ENCODE data around the gene EXOC2. TPM values are rescaled to one million over a fixed set of nuclear protein-coding genes. Genes with fewer than 3 reads are reported as not detected.
A peak's percentile ranks its signal among the peaks of the same experiment; 100 is the strongest.
"Not testable (repeated sequence)": the region's sequence is repeated elsewhere in the genome, so short reads cannot be mapped to it uniquely, and the experiment has no call there.

Gene EXOC2
- total and polyA plus RNA-seq, 2 of the 13 experiments (the other 11 are each of a cell fraction or from before 2014, with no cell fraction given): 12.6 to 22.9 TPM

DNA sequence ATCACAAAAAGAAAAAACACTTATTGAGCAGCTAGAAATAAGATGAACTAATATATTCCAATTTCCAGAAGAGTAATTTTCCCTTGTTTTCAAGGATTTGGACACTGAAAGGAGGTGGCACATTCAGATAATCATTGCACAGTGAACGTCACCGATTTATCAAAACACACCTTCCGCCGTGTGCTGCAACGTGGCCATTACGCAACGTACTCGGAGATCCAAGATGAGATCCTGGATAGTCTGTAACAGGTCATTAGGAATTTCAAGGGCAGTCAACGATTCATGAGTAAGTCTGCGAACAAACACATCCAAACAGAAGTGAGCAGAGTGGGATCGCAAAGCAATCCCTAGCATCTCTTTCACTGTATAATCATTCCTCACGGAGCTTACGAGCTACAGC, 129.1 kb downstream of the EXOC2 start:
- Histone ChIP-seq H3K79me2 (ENCODE audit: insufficient read depth, low read length) (no peaks in the 10 kb centered on the region), H3K9ac (ENCODE audit: insufficient read depth, low read depth, low read length) (no peak overlapping the region), H3K27ac (ENCODE audit: extremely low read length, insufficient read depth, low read length) (no peak overlapping the region), H3K4me2 (ENCODE audit: low read depth, low read length) (no peak overlapping the region), H2AFZ (ENCODE audit: low read length) (no peak overlapping the region), H3K36me3 (replicated peaks in 1 of 2; ENCODE audit: control insufficient read depth in 1 of 2, insufficient read depth in 2 of 2, low read length in 2 of 2) (peaks cover 10 to 23% of the 10 kb centered on the region in 2 experiments), H3K4me1 (ENCODE audit: insufficient read depth, low read length) (no peaks in the 10 kb centered on the region), H3K4me3 (replicated peaks in 1 of 3; ENCODE audit: insufficient read depth in 1 of 3, low read depth in 2 of 3, low read length in 3 of 3) (no peak overlapping the region), H4K20me1 (ENCODE audit: insufficient read depth, low read length) (no peaks in the 10 kb centered on the region), H3K27me3 (ENCODE audit: control insufficient read depth in 1 of 2, insufficient read depth in 2 of 2, low read length in 2 of 2) (no peaks in the 10 kb centered on the region), H3K9me3 (ENCODE audit: low read length) (no peaks in the 10 kb centered on the region)
- ChIA-PET CTCF (ENCODE audit: low intra/inter-chr PET ratio, low total read pairs) (no interaction called here), POLR2A (no interaction called here)
- in situ Hi-C loops (cut with HindIII; ENCODE audit: extremely low pct_ligation_motif_present, low pct_unique_long_range_greater_than_20kb): no loop called here
- intact Hi-C loops (cut with micrococcal nuclease; ENCODE audit: unreplicated experiment): no loop called here
- TF ChIP-seq CEBPB (IDR thresholded peaks at IDR 0.05; ENCODE audit: borderline replicate concordance, low read depth, low read length) (peak; percentile 87), ZNF569 (CRISPR knock-in tag; IDR thresholded peaks at IDR 0.05; ENCODE audit: borderline replicate concordance) (no peak), RAD51 (IDR thresholded peaks at IDR 0.05; ENCODE audit: borderline replicate concordance) (no peak)
- no peak for ATAC-seq
- no peak for DNase-seq (ENCODE audit: low spot score)
- 94% methylated on average over 13 of the region's 13 CpGs for WGBS (ENCODE audit: low lambda C conversion rate)
- no TSS peak for BruUV-seq (replicated peaks)
- FAIRE-seq: no peak

GRCh38 chr6:562052-562676, 130.8 kb downstream of the EXOC2 start:
- POLR2A ChIA-PET: no interaction called here
- no peak for ATAC-seq
- WGBS (ENCODE audit: low lambda C conversion rate): 97% methylated on average over 15 of the region's 15 CpGs

GRCh38 chr6:561335-561734, 131.6 kb downstream of the EXOC2 start:
- H3K9ac ChIP-seq (ENCODE audit: insufficient read depth, low read depth, low read length); DNase-seq (ENCODE audit: low spot score); ATAC-seq; in situ Hi-C loops (cut with HindIII; ENCODE audit: extremely low pct_ligation_motif_present, low pct_unique_long_range_greater_than_20kb); intact Hi-C loops (cut with micrococcal nuclease; ENCODE audit: unreplicated experiment); H3K79me2 ChIP-seq (ENCODE audit: insufficient read depth, low read length); H3K4me1 ChIP-seq (ENCODE audit: insufficient read depth, low read length); H3K27me3 ChIP-seq (ENCODE audit: control insufficient read depth in 1 of 2, insufficient read depth in 2 of 2, low read length in 2 of 2); FAIRE-seq; H3K4me2 ChIP-seq (ENCODE audit: low read depth, low read length); H3K4me3 ChIP-seq (replicated peaks in 1 of 3; ENCODE audit: insufficient read depth in 1 of 3, low read depth in 2 of 3, low read length in 3 of 3); H3K27ac ChIP-seq (ENCODE audit: extremely low read length, insufficient read depth, low read length); BruUV-seq (replicated peaks); CTCF ChIA-PET (ENCODE audit: low intra/inter-chr PET ratio, low total read pairs); H4K20me1 ChIP-seq (ENCODE audit: insufficient read depth, low read length); H3K9me3 ChIP-seq (ENCODE audit: low read length); H2AFZ ChIP-seq (ENCODE audit: low read length); POLR2A ChIA-PET: not testable (repeated sequence)
- WGBS (ENCODE audit: low lambda C conversion rate): 96% methylated on average over 7 of the region's 7 CpGs
- peaks cover 13 to 30% of the 10 kb centered on the region in 2 experiments for H3K36me3 ChIP-seq (replicated peaks in 1 of 2; ENCODE audit: control insufficient read depth in 1 of 2, insufficient read depth in 2 of 2, low read length in 2 of 2)

More at GRCh38 chr6:562052-562676, 130.8 kb downstream of the EXOC2 start:
- Histone ChIP-seq H3K4me3 (replicated peaks in 1 of 3; ENCODE audit: insufficient read depth in 1 of 3, low read depth in 2 of 3, low read length in 3 of 3) (no peak overlapping the region), H3K79me2 (ENCODE audit: insufficient read depth, low read length) (no peaks in the 10 kb centered on the region), H3K9ac (ENCODE audit: insufficient read depth, low read depth, low read length) (no peak overlapping the region), H2AFZ (ENCODE audit: low read length) (no peak overlapping the region), H3K27ac (ENCODE audit: extremely low read length, insufficient read depth, low read length) (no peak overlapping the region), H3K9me3 (ENCODE audit: low read length) (no peaks in the 10 kb centered on the region), H3K4me1 (ENCODE audit: insufficient read depth, low read length) (no peaks in the 10 kb centered on the region), H3K36me3 (replicated peaks in 1 of 2; ENCODE audit: control insufficient read depth in 1 of 2, insufficient read depth in 2 of 2, low read length in 2 of 2) (peaks cover 13 to 28% of the 10 kb centered on the region in 2 experiments), H3K4me2 (ENCODE audit: low read depth, low read length) (no peak overlapping the region), H4K20me1 (ENCODE audit: insufficient read depth, low read length) (no peaks in the 10 kb centered on the region), H3K27me3 (ENCODE audit: control insufficient read depth in 1 of 2, insufficient read depth in 2 of 2, low read length in 2 of 2) (no peaks in the 10 kb centered on the region)
- intact Hi-C loops (cut with micrococcal nuclease; ENCODE audit: unreplicated experiment) (no loop called here), in situ Hi-C loops (cut with HindIII; ENCODE audit: extremely low pct_ligation_motif_present, low pct_unique_long_range_greater_than_20kb) (no loop called here)
- CTCF ChIA-PET (ENCODE audit: low intra/inter-chr PET ratio, low total read pairs): no interaction called here
- no peak for TF ChIP-seq KDM4B (CRISPR knock-in tag; IDR thresholded peaks at IDR 0.05)
- no peak for TF ChIP-seq ZNF766 (CRISPR knock-in tag; IDR thresholded peaks at IDR 0.05; ENCODE audit: borderline replicate concordance)
- no peak for TF ChIP-seq ZNF205 (CRISPR knock-in tag; IDR thresholded peaks at IDR 0.05)
- TF ChIP-seq TCF7L2 (IDR thresholded peaks at IDR 0.05; ENCODE audit: low read depth, low read length): no peak
- TF ChIP-seq ZNF3 (CRISPR knock-in tag; IDR thresholded peaks at IDR 0.05): no peak
- no peak for TF ChIP-seq HDAC1 (CRISPR knock-in tag; IDR thresholded peaks at IDR 0.05)
- TF ChIP-seq MEF2D (CRISPR knock-in tag; IDR thresholded peaks at IDR 0.05): no peak
- no peak for TF ChIP-seq MIER3 (CRISPR knock-in tag; IDR thresholded peaks at IDR 0.05; ENCODE audit: borderline replicate concordance)
- no peak for TF ChIP-seq JDP2 (CRISPR knock-in tag; IDR thresholded peaks at IDR 0.05; ENCODE audit: borderline replicate concordance)
- no peak for TF ChIP-seq ZC3H4 (CRISPR knock-in tag; IDR thresholded peaks at IDR 0.05; ENCODE audit: borderline replicate concordance)
- no peak for TF ChIP-seq ATF1 (CRISPR knock-in tag; IDR thresholded peaks at IDR 0.05)
- no peak for TF ChIP-seq ZNF780A (CRISPR knock-in tag; IDR thresholded peaks at IDR 0.05)
- no peak for TF ChIP-seq ZBTB20 (CRISPR knock-in tag; IDR thresholded peaks at IDR 0.05; ENCODE audit: borderline replicate concordance, low read depth)
- TF ChIP-seq LBX2 (CRISPR knock-in tag; IDR thresholded peaks at IDR 0.05; ENCODE audit: borderline replicate concordance): no peak
- no peak for DNase-seq (ENCODE audit: low spot score)
- no TSS peak for BruUV-seq (replicated peaks)
- no peak for FAIRE-seq

Data from HepG2 (cell line).